KOPT-K1 (cell line): ENCODE data around the gene C14orf132.

Experiments used
- H3K27ac ChIP-seq: fragments of 200-600 bp; sonication (generic); 2 replicates; pipeline ENCODE4 v1.5.1; 2016; ENCODE audit warnings: antibody characterized with exemption, mild to moderate bottlenecking, low read depth, low read length; ENCODE audit not compliant: poor library complexity, severe bottlenecking
- H3K36me3 ChIP-seq: fragments of 200-600 bp; sonication (generic); 2 replicates; pipeline ENCODE4 v1.5.1; 2017; ENCODE audit warnings: antibody characterized with exemption, mild to moderate bottlenecking, low read length, moderate library complexity; ENCODE audit not compliant: insufficient read depth
- H3K9me3 ChIP-seq: fragments of 200-600 bp; sonication (generic); 2 replicates; pipeline ENCODE4 v1.5.1; 2017; ENCODE audit warnings: antibody characterized with exemption, low read length, mild to moderate bottlenecking; ENCODE audit not compliant: insufficient read depth, poor library complexity, severe bottlenecking

Gene C14orf132

GRCh38 chr14:96120941-96121340 is 81.8 kb downstream of the C14orf132 start:
- Histone ChIP-seq H3K9me3 (peaks cover 13% of the 10 kb centered on the region), H3K27ac (no peak overlapping the region), H3K36me3 (no peaks in the 10 kb centered on the region)

- Histone ChIP-seq H3K9me3 (peaks cover 13% of the 10 kb centered on the region), H3K36me3 (no peaks in the 10 kb centered on the region), H3K27ac (no peak overlapping the region)
These were observed 82.7 kb downstream of the C14orf132 start for GRCh38 chr14:96121660-96122395.

- Histone ChIP-seq H3K9me3 (peaks cover 10% of the 10 kb centered on the region), H3K36me3 (no peaks in the 10 kb centered on the region), H3K27ac (no peak overlapping the region)
These were observed 83.3 kb downstream of the C14orf132 start for GRCh38 chr14:96122496-96122895.

- H3K9me3 ChIP-seq: peaks cover 4% of the 10 kb centered on the region
- no peak overlapping the region for H3K27ac ChIP-seq
- H3K36me3 ChIP-seq: no peaks in the 10 kb centered on the region
These were observed 86.4 kb downstream of the C14orf132 start for GRCh38 chr14:96125536-96125935.

GRCh38 chr14:96126339-96126782 is 87.2 kb downstream of the C14orf132 start:
- Histone ChIP-seq H3K9me3 (peaks cover 4% of the 10 kb centered on the region), H3K36me3 (no peaks in the 10 kb centered on the region), H3K27ac (no peak overlapping the region)

GRCh38 chr14:96126783-96127271 is 87.7 kb downstream of the C14orf132 start:
- no peak overlapping the region for H3K27ac ChIP-seq
- H3K36me3 ChIP-seq: no peaks in the 10 kb centered on the region
- peaks cover 4% of the 10 kb centered on the region for H3K9me3 ChIP-seq

GRCh38 chr14:96129128-96129736 is 90.1 kb downstream of the C14orf132 start:
- Histone ChIP-seq H3K9me3 (peaks cover 4% of the 10 kb centered on the region), H3K27ac (no peak overlapping the region), H3K36me3 (no peaks in the 10 kb centered on the region)

- H3K36me3 ChIP-seq: no peaks in the 10 kb centered on the region
- no peaks in the 10 kb centered on the region for H3K9me3 ChIP-seq
- no peak overlapping the region for H3K27ac ChIP-seq
These were observed 91.2 kb downstream of the C14orf132 start for GRCh38 chr14:96130391-96130790.

GRCh38 chr14:96130854-96131253 is 91.7 kb downstream of the C14orf132 start:
- Histone ChIP-seq H3K36me3 (no peaks in the 10 kb centered on the region), H3K9me3 (no peaks in the 10 kb centered on the region), H3K27ac (no peak overlapping the region)

GRCh38 chr14:96131836-96132235 is 92.7 kb downstream of the C14orf132 start:
- Histone ChIP-seq H3K9me3 (no peaks in the 10 kb centered on the region), H3K36me3 (no peaks in the 10 kb centered on the region), H3K27ac (no peak overlapping the region)

GRCh38 chr14:96134508-96134907 is 95.3 kb downstream of the C14orf132 start:
- Histone ChIP-seq H3K9me3 (no peaks in the 10 kb centered on the region), H3K27ac (no peak overlapping the region)

GRCh38 chr14:96135285-96135684 is 96.1 kb downstream of the C14orf132 start:
- no peaks in the 10 kb centered on the region for H3K36me3 ChIP-seq
- no peak overlapping the region for H3K27ac ChIP-seq

More at GRCh38 chr14:96134508-96134907, 95.3 kb downstream of the C14orf132 start:
- no peaks in the 10 kb centered on the region for H3K36me3 ChIP-seq

GRCh38 chr14:96136371-96137005 is 97.3 kb downstream of the C14orf132 start:
- H3K27ac ChIP-seq: no peak overlapping the region
- H3K9me3 ChIP-seq: no peaks in the 10 kb centered on the region
- H3K36me3 ChIP-seq: no peaks in the 10 kb centered on the region

More at GRCh38 chr14:96135285-96135684, 96.1 kb downstream of the C14orf132 start:
- H3K9me3 ChIP-seq: no peaks in the 10 kb centered on the region

GRCh38 chr14:96138241-96138640 is 99.1 kb downstream of the C14orf132 start:
- H3K27ac ChIP-seq: no peak overlapping the region
- H3K36me3 ChIP-seq: no peaks in the 10 kb centered on the region
- peaks cover 3% of the 10 kb centered on the region for H3K9me3 ChIP-seq

GRCh38 chr14:96139169-96139568 is 100.0 kb downstream of the C14orf132 start:
- Histone ChIP-seq H3K9me3 (peaks cover 6% of the 10 kb centered on the region), H3K27ac (no peak overlapping the region), H3K36me3 (no peaks in the 10 kb centered on the region)
